Activated CD4-positive, alpha-beta T cell treated with anti-CD3 and anti-CD28 coated beads for 36 hours (primary cell): ENCODE measurements around the gene PTCD2. TPM values are rescaled to one million over a fixed set of nuclear protein-coding genes. Genes with fewer than 3 reads are reported as not detected.
A peak's percentile ranks its signal among the peaks of the same experiment; 100 is the strongest.

ENCODE experiments used
- ATAC-seq: fragments of 200-7000 bp; cut with Tn5 transposase; one replicate; pipeline ENCODE4 v1.10.0; 2021; ENCODE audit warnings: mild to moderate bottlenecking, moderate library complexity
- CTCF ChIA-PET: fragments of 350-600 bp; sonication (Branson Sonifier 250); formaldehyde crosslinking; loops from one replicate; lab custom pipeline; 2021; ENCODE audit warnings: antibody characterized with exemption; lab: Charles Lee
- POLR2A ChIA-PET: fragments of 350-600 bp; sonication (Branson Sonifier 250); formaldehyde crosslinking; loops from one replicate; lab custom pipeline; 2021; ENCODE audit warnings: antibody characterized with exemption, inconsistent platforms; lab: Charles Lee
- DNase-seq: peaks from one replicate; pipeline ENCODE4 v3.0.0-alpha.2; 2020
- H3K27ac Mint-ChIP-seq: one replicate; pipeline ENCODE4 v1.8.0; 2021; ENCODE audit warnings: mixed read lengths
- H3K27me3 Mint-ChIP-seq: one replicate; pipeline ENCODE4 v1.8.0; 2021; ENCODE audit warnings: mixed read lengths
- H3K36me3 Mint-ChIP-seq: one replicate; pipeline ENCODE4 v1.8.0; 2021; ENCODE audit warnings: low read depth, mixed read lengths
- H3K4me1 Mint-ChIP-seq: one replicate; pipeline ENCODE4 v1.8.0; 2021; ENCODE audit warnings: mixed read lengths
- H3K4me3 Mint-ChIP-seq: one replicate; pipeline ENCODE4 v1.8.0; 2021; ENCODE audit warnings: mild to moderate bottlenecking, moderate library complexity, mixed read lengths
- H3K9me3 Mint-ChIP-seq: one replicate; pipeline ENCODE4 v1.8.0; 2021; ENCODE audit warnings: low read depth, mixed read lengths
- intact Hi-C, 2 experiments: fragments of 100-400 bp; cut with DNase I in 1 of 2; cut with micrococcal nuclease in 1 of 2; formaldehyde crosslinking; loops; one replicate each; pipeline versions ENCODE4 v1.14.2 to v1.15.1; 2022 to 2024; cut with DNase I, micrococcal nuclease
- total RNA-seq, 2 experiments: library from RNA; stranded (reverse); gene quantifications; one replicate each; pipeline ENCODE4 v1.2.3, GENCODE V29; 2021

PTCD2 gene
- total RNA-seq, 2 experiments from 2014 or later, result 10.4 to 14.1 TPM

GRCh38 chr5:72380492-72381274, 60.5 kb downstream of the PTCD2 start:
- Mint-ChIP-seq H3K4me3 (no peak overlapping the region), H3K9me3 (no peaks in the 10 kb centered on the region), H3K4me1 (no peaks in the 10 kb centered on the region), H3K27me3 (peaks cover 6% of the 10 kb centered on the region), H3K36me3 (no peaks in the 10 kb centered on the region), H3K27ac (no peak overlapping the region)
- no peak for DNase-seq
- no peak for ATAC-seq
- ChIA-PET POLR2A (no interaction called here), CTCF (no interaction called here)
- intact Hi-C loops, result no loop called here

GRCh38 chr5:72383280-72383679, 63.1 kb downstream of the PTCD2 start:
- intact Hi-C loops, result no loop called here
- DNase-seq, result no peak
- ChIA-PET POLR2A (no interaction called here), CTCF (no interaction called here)
- Mint-ChIP-seq H3K36me3 (no peaks in the 10 kb centered on the region), H3K27ac (no peak overlapping the region), H3K27me3 (peaks cover 2% of the 10 kb centered on the region), H3K4me3 (no peak overlapping the region), H3K4me1 (no peaks in the 10 kb centered on the region), H3K9me3 (no peaks in the 10 kb centered on the region)
- no peak for ATAC-seq

- CTCF ChIA-PET, result no interaction called here
- ATAC-seq (no peak), DNase-seq (no peak)
- Mint-ChIP-seq H3K27me3 (peaks cover 2% of the 10 kb centered on the region), H3K27ac (no peak overlapping the region), H3K4me3 (no peak overlapping the region), H3K9me3 (no peaks in the 10 kb centered on the region), H3K4me1 (no peaks in the 10 kb centered on the region), H3K36me3 (no peaks in the 10 kb centered on the region)
- intact Hi-C loops, result no loop called here
- POLR2A ChIA-PET, result no interaction called here
Observed at GRCh38 chr5:72383726-72384125, 63.6 kb downstream of the PTCD2 start.

GRCh38 chr5:72386639-72387038, 66.5 kb downstream of the PTCD2 start:
- intact Hi-C loops, result no loop called here
- H3K36me3 Mint-ChIP-seq, result no peaks in the 10 kb centered on the region
- H3K4me3 Mint-ChIP-seq, result no peak overlapping the region
- peaks cover 6% of the 10 kb centered on the region for H3K27me3 Mint-ChIP-seq
- H3K4me1 Mint-ChIP-seq, result no peaks in the 10 kb centered on the region
- POLR2A ChIA-PET, result no interaction called here
- H3K27ac Mint-ChIP-seq, result no peak overlapping the region
- CTCF ChIA-PET, result interaction anchor here (1.3 kb wide), 1 partner anchor 21 kb away, joined by 6 read pairs; no protein-coding TSS in a partner anchor
- no peak for ATAC-seq
- no peak for DNase-seq
- H3K9me3 Mint-ChIP-seq, result no peaks in the 10 kb centered on the region

- intact Hi-C loops, result no loop called here
- no peak overlapping the region for H3K4me3 Mint-ChIP-seq
- H3K27ac Mint-ChIP-seq, result no peak overlapping the region
- no peak for DNase-seq
- no peak for ATAC-seq
- H3K9me3 Mint-ChIP-seq, result no peaks in the 10 kb centered on the region
- CTCF ChIA-PET, result interaction anchor here (0.8 to 1.1 kb wide), 2 partner anchors 9 kb away, joined by 3 read pairs; no protein-coding TSS in a partner anchor
- POLR2A ChIA-PET, result no interaction called here
- H3K36me3 Mint-ChIP-seq, result no peaks in the 10 kb centered on the region
- no peaks in the 10 kb centered on the region for H3K4me1 Mint-ChIP-seq
- peaks cover 6% of the 10 kb centered on the region for H3K27me3 Mint-ChIP-seq
Observed at GRCh38 chr5:72387985-72388384, 67.8 kb downstream of the PTCD2 start.

- CTCF ChIA-PET, result no interaction called here
- no peak for DNase-seq
- Mint-ChIP-seq H3K4me1 (no peaks in the 10 kb centered on the region), H3K9me3 (no peaks in the 10 kb centered on the region), H3K27me3 (peaks cover 9% of the 10 kb centered on the region), H3K27ac (no peak overlapping the region), H3K36me3 (no peaks in the 10 kb centered on the region), H3K4me3 (no peak overlapping the region)
- ATAC-seq, result no peak
- intact Hi-C loops, result no loop called here
- POLR2A ChIA-PET, result no interaction called here
Observed at GRCh38 chr5:72388646-72389045, 68.5 kb downstream of the PTCD2 start.

- ChIA-PET CTCF (no interaction called here), POLR2A (no interaction called here)
- ATAC-seq, result no peak
- intact Hi-C loops, result loop anchor here in 1 of 2 experiments (10.0 kb wide), 1 partner anchor 134 kb away; no protein-coding TSS in a partner anchor
- no peak overlapping the region for H3K4me3 Mint-ChIP-seq
- H3K27ac Mint-ChIP-seq, result no peak overlapping the region
- H3K27me3 Mint-ChIP-seq, result peaks cover 13% of the 10 kb centered on the region
- no peaks in the 10 kb centered on the region for H3K9me3 Mint-ChIP-seq
- no peaks in the 10 kb centered on the region for H3K4me1 Mint-ChIP-seq
- DNase-seq, result no peak
- no peaks in the 10 kb centered on the region for H3K36me3 Mint-ChIP-seq
Observed at GRCh38 chr5:72390836-72391235, 70.7 kb downstream of the PTCD2 start.

- POLR2A ChIA-PET, result interaction anchor here (0.6 kb wide), 1 partner anchor 63 kb away, joined by 6 read pairs; no protein-coding TSS in a partner anchor
- Mint-ChIP-seq H3K27me3 (peaks cover 16% of the 10 kb centered on the region), H3K4me1 (no peaks in the 10 kb centered on the region), H3K4me3 (no peak overlapping the region), H3K36me3 (no peaks in the 10 kb centered on the region), H3K27ac (no peak overlapping the region), H3K9me3 (no peaks in the 10 kb centered on the region)
- DNase-seq (no peak), ATAC-seq (no peak)
- intact Hi-C loops, result loop anchor here in 1 of 2 experiments (10.0 kb wide), 1 partner anchor 132 kb away; no protein-coding TSS in a partner anchor
- CTCF ChIA-PET, result interaction anchor here (0.5 to 0.9 kb wide), 3 partner anchors 26 to 933 kb away, joined by 3 to 4 read pairs (median 3); no protein-coding TSS in a partner anchor
Observed at GRCh38 chr5:72392326-72392733, 72.2 kb downstream of the PTCD2 start.

GRCh38 chr5:72393052-72393451, 72.9 kb downstream of the PTCD2 start:
- DNase-seq (no peak), ATAC-seq (no peak)
- ChIA-PET POLR2A (no interaction called here), CTCF (interaction anchor here (0.5 kb wide), 1 partner anchor 62 kb away, joined by 3 read pairs; no protein-coding TSS in a partner anchor)
- H3K9me3 Mint-ChIP-seq, result no peaks in the 10 kb centered on the region
- H3K27me3 Mint-ChIP-seq, result peaks cover 19% of the 10 kb centered on the region
- no peaks in the 10 kb centered on the region for H3K36me3 Mint-ChIP-seq
- no peak overlapping the region for H3K4me3 Mint-ChIP-seq
- intact Hi-C loops, result loop anchor here in 1 of 2 experiments (10.0 kb wide), 1 partner anchor 132 kb away; no protein-coding TSS in a partner anchor
- H3K4me1 Mint-ChIP-seq, result no peaks in the 10 kb centered on the region
- no peak overlapping the region for H3K27ac Mint-ChIP-seq

GRCh38 chr5:72394688-72395087, 74.5 kb downstream of the PTCD2 start:
- CTCF ChIA-PET, result interaction anchor here (0.8 to 1.3 kb wide), 2 partner anchors 8 to 9 kb away, joined by 3 to 4 read pairs; no protein-coding TSS in a partner anchor
- Mint-ChIP-seq H3K27me3 (peaks cover 22% of the 10 kb centered on the region), H3K4me3 (no peak overlapping the region), H3K4me1 (no peaks in the 10 kb centered on the region), H3K36me3 (no peaks in the 10 kb centered on the region), H3K9me3 (no peaks in the 10 kb centered on the region), H3K27ac (no peak overlapping the region)
- ATAC-seq, result no peak
- POLR2A ChIA-PET, result no interaction called here
- intact Hi-C loops, result loop anchor here in 1 of 2 experiments (10.0 kb wide), 1 partner anchor 130 kb away; no protein-coding TSS in a partner anchor
- peak; percentile 7 for DNase-seq

- peaks cover 22% of the 10 kb centered on the region for H3K27me3 Mint-ChIP-seq
- no peak overlapping the region for H3K4me3 Mint-ChIP-seq
- POLR2A ChIA-PET, result no interaction called here
- no peak overlapping the region for H3K27ac Mint-ChIP-seq
- no peak for ATAC-seq
- no peak for DNase-seq
- H3K36me3 Mint-ChIP-seq, result no peaks in the 10 kb centered on the region
- intact Hi-C loops, result loop anchor here in 1 of 2 experiments (10.0 kb wide), 1 partner anchor 127 kb away; no protein-coding TSS in a partner anchor
- H3K9me3 Mint-ChIP-seq, result peaks cover 18% of the 10 kb centered on the region
- CTCF ChIA-PET, result interaction anchor here (1.1 kb wide), 1 partner anchor 32 kb away, joined by 3 read pairs; no protein-coding TSS in a partner anchor
- H3K4me1 Mint-ChIP-seq, result no peaks in the 10 kb centered on the region
Observed at GRCh38 chr5:72397836-72398235, 77.7 kb downstream of the PTCD2 start.
